Measurements from ENCODE around the gene C8B.

The C8B gene

GRCh38 chr1:56934430-56935060 is 31.3 kb downstream of the C8B start:
- in situ Hi-C loops (cut with MboI; ENCODE audit: low sequenced_read_pairs) = no loop called here

DNA sequence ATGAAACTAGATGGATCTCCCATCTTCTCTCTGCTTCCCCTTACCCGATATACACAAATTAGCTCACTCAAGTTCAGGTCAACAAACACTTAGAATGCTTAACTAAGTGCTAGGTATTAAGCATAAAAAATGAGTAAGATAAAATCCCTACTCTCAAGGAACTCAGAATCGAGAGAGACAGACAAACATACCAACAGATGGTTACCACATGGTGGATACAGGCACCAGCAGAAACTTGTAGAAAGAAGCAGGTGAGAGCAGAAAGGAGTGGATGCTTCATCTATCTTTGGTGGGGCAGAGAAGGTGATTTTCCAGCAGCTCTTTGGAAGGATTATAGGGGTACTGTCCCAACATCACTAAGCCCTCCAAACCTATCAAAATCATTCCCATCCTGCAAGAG is 32.2 kb downstream of the C8B start:
- in situ Hi-C loops (cut with MboI; ENCODE audit: low sequenced_read_pairs) = no loop called here

- in situ Hi-C loops (cut with MboI; ENCODE audit: low sequenced_read_pairs) = no loop called here
Measured at GRCh38 chr1:56933161-56933560, 32.7 kb downstream of the C8B start.

DNA sequence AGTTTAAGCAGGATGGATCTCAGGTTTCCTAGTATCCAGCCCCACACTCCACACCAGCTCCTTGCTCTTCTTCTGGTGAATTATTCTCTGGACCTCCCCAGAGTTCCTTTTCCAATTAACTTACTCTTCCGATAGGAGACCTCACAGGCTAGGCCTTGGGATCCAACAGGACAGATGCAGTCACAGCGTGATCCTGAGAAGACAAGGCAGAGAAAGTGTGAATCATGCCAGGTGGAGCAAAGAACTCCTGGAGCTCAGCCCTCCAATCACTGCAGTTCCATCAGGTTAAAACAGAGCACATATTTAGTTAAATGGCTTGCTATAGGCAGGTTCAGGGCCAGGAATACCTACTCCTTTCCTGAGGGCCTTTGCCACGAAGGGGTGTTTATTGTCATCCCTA is 34.1 kb downstream of the C8B start:
- in situ Hi-C loops (cut with MboI; ENCODE audit: low sequenced_read_pairs) = no loop called here

DNA sequence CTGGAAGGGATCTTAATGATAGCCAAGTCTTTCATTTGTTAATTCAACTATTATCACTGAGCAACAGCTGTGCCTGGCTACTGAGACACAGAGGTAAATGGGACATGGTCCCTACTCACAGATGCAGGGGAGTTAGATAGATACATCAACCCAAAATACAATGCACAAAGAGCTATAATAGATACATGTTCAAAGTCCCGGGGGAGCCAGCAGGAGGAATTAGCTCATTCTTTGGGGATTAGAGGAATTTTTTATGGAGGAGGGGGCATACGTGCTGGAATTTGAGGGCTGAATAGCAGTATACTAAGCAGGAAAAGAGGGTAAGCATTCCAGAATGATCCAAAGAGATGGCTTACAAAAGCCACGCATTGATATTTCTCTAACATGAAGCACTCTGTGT is 34.6 kb downstream of the C8B start:
- in situ Hi-C loops (cut with MboI; ENCODE audit: low sequenced_read_pairs) = no loop called here

DNA sequence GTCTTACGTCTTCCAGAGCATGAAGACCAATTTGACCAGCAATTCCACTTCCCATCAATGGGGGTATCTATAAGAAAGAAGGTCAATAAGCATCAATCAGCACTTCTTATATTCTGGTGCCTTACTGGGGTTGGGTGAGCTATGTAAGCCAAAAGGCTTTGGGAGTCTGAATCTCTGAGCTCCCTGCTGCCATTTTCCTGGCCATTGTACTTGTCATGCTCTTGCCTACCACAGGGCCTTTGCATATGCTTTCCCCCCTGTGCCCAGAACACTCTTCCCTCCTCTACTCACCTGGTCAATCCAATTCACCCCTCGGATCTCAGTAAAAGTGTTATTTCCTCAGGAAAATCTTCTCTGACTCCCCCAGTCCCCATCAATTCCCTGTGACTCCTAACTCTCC is 36.3 kb downstream of the C8B start:
- in situ Hi-C loops (cut with MboI; ENCODE audit: low sequenced_read_pairs) = no loop called here

- in situ Hi-C loops (cut with MboI; ENCODE audit: low sequenced_read_pairs) = no loop called here
Measured at GRCh38 chr1:56927986-56928385, 37.8 kb downstream of the C8B start.

- in situ Hi-C loops (cut with MboI; ENCODE audit: low sequenced_read_pairs) = no loop called here
Measured at GRCh38 chr1:56927171-56927570, 38.6 kb downstream of the C8B start.

GRCh38 chr1:56925193-56925592 is 40.6 kb downstream of the C8B start:
- in situ Hi-C loops (cut with MboI; ENCODE audit: low sequenced_read_pairs) = no loop called here

DNA sequence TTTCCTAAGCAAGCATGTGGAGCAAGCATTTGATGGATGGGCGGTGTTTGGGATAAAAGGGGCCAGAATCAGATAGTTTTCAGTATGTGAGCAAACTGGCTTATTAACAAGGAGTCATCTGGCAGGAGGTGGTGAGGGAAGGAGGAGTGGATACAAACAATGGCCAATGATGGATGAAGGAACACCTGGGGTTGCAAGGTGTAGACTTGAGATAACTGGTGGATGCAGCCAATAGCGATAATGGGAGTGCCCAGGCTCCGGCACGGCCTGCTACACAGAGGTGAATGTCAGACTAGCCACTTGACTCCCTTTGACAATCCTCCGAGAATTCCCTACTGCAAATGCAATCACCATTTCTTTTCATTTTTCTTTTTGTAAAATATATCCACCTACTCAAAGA is 41.7 kb downstream of the C8B start:
- in situ Hi-C loops (cut with MboI; ENCODE audit: low sequenced_read_pairs) = no loop called here

GRCh38 chr1:56923201-56923600 is 42.6 kb downstream of the C8B start:
- in situ Hi-C loops (cut with MboI; ENCODE audit: low sequenced_read_pairs) = no loop called here

DNA sequence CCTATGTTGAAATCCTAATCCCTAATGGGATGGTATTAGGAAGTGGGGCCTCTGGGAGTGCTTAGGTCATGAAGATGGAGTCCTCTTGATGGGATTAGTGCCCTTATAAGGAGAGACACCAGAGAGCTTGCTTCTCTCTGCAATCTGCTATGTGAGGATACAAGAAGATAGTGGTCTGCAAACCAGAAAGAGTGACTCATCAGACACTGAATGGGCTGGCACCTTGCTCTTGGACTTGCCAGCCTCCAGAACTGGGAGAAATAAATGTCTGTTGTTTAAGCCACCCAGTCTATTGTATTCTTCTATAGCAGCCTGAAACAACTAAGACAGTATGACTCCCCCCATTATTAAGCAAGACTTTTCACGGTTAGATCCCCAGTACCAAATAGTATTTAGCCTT is 43.3 kb downstream of the C8B start:
- in situ Hi-C loops (cut with MboI; ENCODE audit: low sequenced_read_pairs) = no loop called here

- in situ Hi-C loops (cut with MboI; ENCODE audit: low sequenced_read_pairs) = no loop called here
Measured at GRCh38 chr1:56922070-56922469, 43.7 kb downstream of the C8B start.

- in situ Hi-C loops (cut with MboI; ENCODE audit: low sequenced_read_pairs) = no loop called here
Measured at GRCh38 chr1:56921479-56921878, 44.3 kb downstream of the C8B start.

DNA sequence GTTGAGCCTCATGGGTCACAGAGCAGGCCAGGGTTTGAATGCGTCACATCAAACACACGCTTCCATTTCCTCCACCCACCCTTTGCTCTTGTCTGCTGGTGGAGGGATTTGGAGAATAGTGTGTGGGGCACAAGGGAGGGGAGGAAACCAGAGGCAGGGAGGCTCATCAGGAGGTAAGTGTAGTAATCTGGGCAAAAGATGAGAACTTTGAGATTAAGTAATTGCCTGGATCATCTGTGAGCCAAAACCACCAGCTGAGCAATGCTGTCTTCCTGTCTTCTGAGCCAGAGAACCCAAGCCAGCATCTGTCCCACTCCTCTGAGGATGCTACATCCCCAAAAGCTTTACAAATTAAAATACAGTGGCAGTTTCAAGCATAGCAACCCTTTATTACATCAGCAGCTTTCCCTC is 45.2 kb downstream of the C8B start:
- in situ Hi-C loops (cut with MboI; ENCODE audit: low sequenced_read_pairs) = no loop called here

DNA sequence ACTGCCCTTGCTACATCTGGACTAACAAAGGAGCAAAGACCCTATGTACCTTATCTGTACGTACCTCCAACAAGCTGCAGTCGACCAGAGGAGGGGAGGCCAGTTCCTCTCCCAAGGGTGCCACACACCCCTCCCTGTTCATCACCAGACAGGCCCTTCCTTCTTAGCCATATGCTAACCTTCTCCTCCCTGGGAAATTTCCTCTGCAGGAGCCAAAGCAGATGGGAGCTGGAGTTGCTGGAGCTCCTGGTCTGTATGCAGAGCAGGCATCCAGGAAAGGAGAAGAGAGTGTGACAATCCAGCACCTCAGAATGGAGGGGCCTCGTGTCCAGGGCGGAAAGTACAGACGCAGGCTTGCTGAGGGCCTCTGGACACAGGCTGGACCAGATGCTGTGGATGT is 48.5 kb downstream of the C8B start:
- in situ Hi-C loops (cut with MboI; ENCODE audit: low sequenced_read_pairs) = no loop called here

- in situ Hi-C loops (cut with MboI; ENCODE audit: low sequenced_read_pairs) = no loop called here
Measured at GRCh38 chr1:56916630-56917029, 49.2 kb downstream of the C8B start.

- in situ Hi-C loops (cut with MboI; ENCODE audit: low sequenced_read_pairs) = no loop called here
Measured at GRCh38 chr1:56915960-56916359, 49.9 kb downstream of the C8B start.

DNA sequence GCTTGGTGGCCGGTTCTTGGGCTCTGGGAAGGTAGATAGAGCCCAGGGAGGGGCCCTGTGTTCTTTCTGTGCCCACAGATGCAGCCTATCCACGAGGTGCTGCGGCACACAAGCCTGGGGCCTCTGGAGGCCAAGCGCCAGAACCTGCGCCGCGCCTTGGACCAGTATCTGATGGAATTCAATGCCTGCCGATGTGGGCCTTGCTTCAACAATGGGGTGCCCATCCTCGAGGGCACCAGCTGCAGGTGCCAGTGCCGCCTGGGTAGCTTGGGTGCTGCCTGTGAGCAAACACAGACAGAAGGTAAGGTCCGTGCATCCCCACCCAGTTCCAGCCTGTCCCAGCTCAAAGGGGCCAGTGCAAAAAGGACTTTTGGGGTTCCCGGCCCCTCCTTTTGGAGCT is 53.5 kb downstream of the C8B start:
- in situ Hi-C loops (cut with MboI; ENCODE audit: low sequenced_read_pairs) = no loop called here

GRCh38 chr1:56911098-56911938 is 54.5 kb downstream of the C8B start:
- in situ Hi-C loops (cut with MboI; ENCODE audit: low sequenced_read_pairs) = no loop called here

DNA sequence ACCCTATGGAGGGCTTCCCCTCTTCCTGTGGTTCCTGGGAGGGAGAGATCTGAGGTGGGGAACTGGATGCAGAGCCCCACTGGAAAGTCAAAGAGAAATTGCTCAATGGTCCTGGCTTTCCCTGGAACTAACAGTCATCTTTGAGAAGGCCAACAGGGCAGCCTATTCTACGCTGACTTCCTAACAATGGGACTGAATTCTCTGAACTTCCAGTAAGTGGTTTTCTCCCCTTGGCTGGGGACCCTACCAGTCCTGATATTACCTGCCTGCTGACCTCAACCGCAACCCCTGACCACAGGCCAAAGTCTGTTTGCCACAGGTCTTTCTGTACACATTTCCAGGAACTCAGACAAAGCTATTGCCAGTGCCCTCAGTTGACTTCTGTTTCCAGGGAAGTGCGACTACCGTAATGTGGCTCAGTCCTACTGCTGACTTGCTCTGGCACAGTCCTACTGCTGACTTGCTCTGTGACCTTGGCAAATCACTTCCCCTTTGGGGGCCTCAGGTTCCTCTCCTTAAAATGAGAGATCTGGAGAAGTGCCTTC is 55.3 kb downstream of the C8B start:
- in situ Hi-C loops (cut with MboI; ENCODE audit: low sequenced_read_pairs) = no loop called here

DNA sequence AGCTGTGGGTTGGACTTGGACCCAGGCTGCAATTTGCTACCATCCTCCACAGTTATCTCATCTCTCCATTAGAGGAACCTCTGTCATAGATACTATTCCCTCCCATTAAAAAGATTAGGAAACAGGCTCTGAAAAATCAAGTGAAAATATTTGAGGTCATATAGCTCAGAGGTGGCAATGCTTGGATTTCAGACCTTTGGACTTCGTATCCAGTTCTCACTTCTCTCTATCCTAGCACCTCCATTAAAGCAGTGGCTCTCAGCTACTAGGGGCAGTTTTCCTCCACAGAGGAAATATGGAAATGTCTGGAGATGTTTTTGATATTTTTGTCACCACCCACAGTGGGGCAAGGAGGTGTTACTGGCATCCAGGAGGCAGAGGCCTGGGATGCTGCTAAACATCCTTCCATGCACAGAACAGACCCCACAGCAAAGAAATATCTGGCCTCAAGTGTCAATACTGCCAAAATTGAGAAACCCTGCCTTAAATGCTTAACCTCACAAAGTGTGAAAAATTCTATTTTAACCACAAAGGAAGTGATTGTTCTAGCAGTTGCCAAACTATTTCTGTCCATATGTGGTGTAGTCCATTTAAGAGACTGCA is 57.1 kb downstream of the C8B start:
- in situ Hi-C loops (cut with MboI; ENCODE audit: low sequenced_read_pairs) = no loop called here

All from HL-60/S4 treated with retinoic acid at 250 ng/mL for 4 days and 3 days (cell line).